ENCODE results near the gene L3HYPDH. TPM values are rescaled to one million over a fixed set of nuclear protein-coding genes. Genes with fewer than 3 reads are reported as not detected.
A peak's percentile ranks its signal among the peaks of the same experiment; 100 is the strongest.
"Not testable (repeated sequence)": the region's sequence is repeated elsewhere in the genome, so short reads cannot be mapped to it uniquely, and the experiment has no call there.

L3HYPDH gene
- total RNA-seq, 1 experiment from 2014 or later = 39.9 TPM

- no peak for DNase-seq (ENCODE audit: low read depth)
Measured at GRCh38 chr14:59480166-59480565, 4.0 kb downstream of the L3HYPDH start.

GRCh38 chr14:59478540-59478939 lies 5.7 kb downstream of the L3HYPDH start:
- no peak for DNase-seq (ENCODE audit: low read depth)

GRCh38 chr14:59475709-59476108 lies 8.5 kb downstream of the L3HYPDH start:
- no peak for DNase-seq (ENCODE audit: low read depth)

- DNase-seq (ENCODE audit: low read depth) = peak; percentile 58
Measured at GRCh38 chr14:59474172-59474571, 10.0 kb downstream of the L3HYPDH start.

- DNase-seq (ENCODE audit: low read depth) = no peak
Measured at GRCh38 chr14:59465316-59466135, 18.7 kb downstream of the L3HYPDH start, which contains the start of gene GPR135. TSS of gene GPR135 (minus strand) at chr14:59465380. CDS start at chr14:59465226, 154 bp downstream.

- no peak for DNase-seq (ENCODE audit: low read depth)
Measured at GRCh38 chr14:59464486-59465315, 19.5 kb downstream of the L3HYPDH start.

GRCh38 chr14:59463787-59464485 lies 20.3 kb downstream of the L3HYPDH start:
- DNase-seq (ENCODE audit: low read depth) = no peak

- DNase-seq (ENCODE audit: low read depth) = no peak
Measured at GRCh38 chr14:59461891-59462290, 22.3 kb downstream of the L3HYPDH start.

GRCh38 chr14:59460378-59460777 lies 23.8 kb downstream of the L3HYPDH start:
- no peak for DNase-seq (ENCODE audit: low read depth)

GRCh38 chr14:59458486-59458885 lies 25.7 kb downstream of the L3HYPDH start:
- DNase-seq (ENCODE audit: low read depth) = no peak

- DNase-seq (ENCODE audit: low read depth) = no peak
Measured at GRCh38 chr14:59455411-59455810, 28.8 kb downstream of the L3HYPDH start.

GRCh38 chr14:59454139-59454538 lies 30.1 kb downstream of the L3HYPDH start:
- DNase-seq (ENCODE audit: low read depth) = peak; percentile 70

- no peak for DNase-seq (ENCODE audit: low read depth)
Measured at GRCh38 chr14:59451849-59452248, 32.4 kb downstream of the L3HYPDH start.

GRCh38 chr14:59450716-59451115 lies 33.5 kb downstream of the L3HYPDH start:
- no peak for DNase-seq (ENCODE audit: low read depth)

GRCh38 chr14:59448673-59449072 lies 35.5 kb downstream of the L3HYPDH start:
- DNase-seq (ENCODE audit: low read depth) = not testable (repeated sequence)

- no peak for DNase-seq (ENCODE audit: low read depth)
Measured at GRCh38 chr14:59439256-59439965, 44.8 kb downstream of the L3HYPDH start.

- peak; percentile 68 for DNase-seq (ENCODE audit: low read depth)
Measured at GRCh38 chr14:59438195-59438647, 46.0 kb downstream of the L3HYPDH start.

GRCh38 chr14:59435987-59436386 lies 48.2 kb downstream of the L3HYPDH start:
- no peak for DNase-seq (ENCODE audit: low read depth)

GRCh38 chr14:59435101-59435500 lies 49.1 kb downstream of the L3HYPDH start:
- no peak for DNase-seq (ENCODE audit: low read depth)

GRCh38 chr14:59429790-59430189 lies 54.4 kb downstream of the L3HYPDH start:
- no peak for DNase-seq (ENCODE audit: low read depth)

GRCh38 chr14:59428581-59429012 lies 55.6 kb downstream of the L3HYPDH start:
- peak; percentile 69 for DNase-seq (ENCODE audit: low read depth)
